HepG2 (cell line): Measurements from ENCODE around the gene APPBP2. TPM values are rescaled to one million over a fixed set of nuclear protein-coding genes. Genes with fewer than 3 reads are reported as not detected.

Experiments used
- ATAC-seq: fragments of 200-7000 bp; cut with Tn5 transposase; 3 replicates; pipeline ENCODE4 v1.9.1; 2020; ENCODE audit warnings: mild to moderate bottlenecking, moderate library complexity
- BruUV-seq: library from RNA; stranded (reverse); fragments of 400-500 nt; replicated peaks from 2 replicates; lab custom pipeline; 2021; lab: Mats Ljungman, UMichigan
- CTCF ChIA-PET: fragments of 300-600 bp; formaldehyde crosslinking; extraction: SDS; loops from one replicate; lab custom pipeline; 2021; ENCODE audit warnings: low total read pairs, inconsistent platforms, low intra/inter-chr PET ratio; lab: Yijun Ruan, JAX
- POLR2A ChIA-PET: fragments of 350-600 bp; sonication (Branson Sonifier 250); formaldehyde crosslinking; loops from one replicate; lab custom pipeline; 2020; ENCODE audit warnings: antibody characterized with exemption, inconsistent platforms; lab: Yijun Ruan, JAX
- DNase-seq: peaks from one replicate; pipeline ENCODE4 v3.0.0-alpha.2; 2015; ENCODE audit warnings: low spot score
- FAIRE-seq: peaks from 3 replicates; lab custom pipeline; 2011; peaks lifted over from hg19 to GRCh38; lab: Jason Lieb, UNC
- H2AFZ ChIP-seq: one replicate; pipeline ENCODE4 v1.6.1; 2011; ENCODE audit warnings: low read length, inconsistent platforms
- H3K27ac ChIP-seq: fragments of 300-600 bp; 3 replicates; pipeline ENCODE4 v1.8.0; 2011; ENCODE audit warnings: mixed run types, mild to moderate bottlenecking, mixed read lengths, low read length, inconsistent platforms; ENCODE audit not compliant: insufficient read depth; ENCODE audit errors: extremely low read length
- H3K27me3 ChIP-seq, 2 experiments: fragments of 200-600 bp in 1 of 2; 2 replicates in 1 of 2; 3 replicates in 1 of 2; pipeline versions ENCODE4 v1.6.0 to v1.8.0; 2011; ENCODE audit warnings: low read length in 2 of 2, mild to moderate bottlenecking in 2 of 2, moderate library complexity in 2 of 2, inconsistent platforms in 1 of 2; ENCODE audit not compliant: insufficient read depth in 2 of 2, control insufficient read depth in 1 of 2
- H3K36me3 ChIP-seq, 2 experiments: fragments of 200-600 bp in 1 of 2; replicated peaks in 1 of 2; 2 replicates in 1 of 2; 3 replicates in 1 of 2; pipeline versions ENCODE4 v1.5.1 to v1.8.0; 2011; ENCODE audit warnings: low read length in 2 of 2, inconsistent platforms in 1 of 2; ENCODE audit not compliant: insufficient read depth in 2 of 2, control insufficient read depth in 1 of 2
- H3K4me1 ChIP-seq: 2 replicates; pipeline ENCODE4 v1.5.1; 2012; ENCODE audit warnings: low read length, inconsistent platforms; ENCODE audit not compliant: insufficient read depth
- H3K4me2 ChIP-seq: 2 replicates; pipeline ENCODE4 v1.6.0; 2011; ENCODE audit warnings: low read depth, low read length, inconsistent platforms
- H3K4me3 ChIP-seq, 3 experiments: fragments of 200-600 bp in 1 of 3; sonication (generic), shearing (Covaris generic) in 1 of 3; replicated peaks in 1 of 3; 2 replicates each; pipeline ENCODE4 v1.5.1; 2011 to 2016; ENCODE audit warnings: low read length in 3 of 3, inconsistent platforms in 2 of 3, low read depth in 2 of 3, mild to moderate bottlenecking in 2 of 3, control low read depth in 1 of 3, mixed read lengths in 1 of 3; ENCODE audit not compliant: insufficient read depth in 1 of 3
- H3K79me2 ChIP-seq: one replicate; pipeline ENCODE4 v1.6.1; 2011; ENCODE audit warnings: low read length, inconsistent platforms; ENCODE audit not compliant: insufficient read depth
- H3K9ac ChIP-seq: 2 replicates; pipeline ENCODE4 v1.6.0; 2011; ENCODE audit warnings: mild to moderate bottlenecking, low read depth, low read length, inconsistent platforms; ENCODE audit not compliant: insufficient read depth
- H3K9me3 ChIP-seq: 2 replicates; pipeline ENCODE4 v1.5.1; 2012; ENCODE audit warnings: mild to moderate bottlenecking, low read length
- H4K20me1 ChIP-seq: 2 replicates; pipeline ENCODE4 v1.6.0; 2011; ENCODE audit warnings: inconsistent platforms, mild to moderate bottlenecking, low read length, moderate library complexity; ENCODE audit not compliant: insufficient read depth
- HNF1B ChIP-seq: sonication (generic); formaldehyde crosslinking; IDR thresholded peaks from 2 replicates; pipeline ENCODE4 v1.5.1; 2020; ENCODE audit warnings: mild to moderate bottlenecking, moderate library complexity, missing genetic modification reagents
- HNF4G ChIP-seq, 2 experiments: sonication (generic) in 1 of 2; formaldehyde crosslinking in 1 of 2; IDR thresholded peaks; 2 replicates each; pipeline versions ENCODE4 v1.4.0 to v1.6.1; 2011 to 2020; ENCODE audit warnings: borderline replicate concordance in 2 of 2, low read depth in 2 of 2, mild to moderate bottlenecking in 2 of 2, low read length in 1 of 2, missing genetic modification reagents in 1 of 2, moderate library complexity in 1 of 2
- RNF2 ChIP-seq: fragments of 450-650 bp; conservative IDR thresholded peaks from 2 replicates; pipeline ENCODE4 v1.6.1; 2016; ENCODE audit warnings: low read depth
- ZMYM3 ChIP-seq: sonication (generic); formaldehyde crosslinking; IDR thresholded peaks from 2 replicates; pipeline ENCODE4 v1.5.1; 2020; ENCODE audit warnings: mild to moderate bottlenecking, missing genetic modification reagents
- ZNF121 ChIP-seq: sonication (generic); formaldehyde crosslinking; IDR thresholded peaks from 2 replicates; pipeline ENCODE4 v1.5.0; 2020; ENCODE audit warnings: mild to moderate bottlenecking, missing genetic modification reagents
- ZNF274 ChIP-seq: sonication (generic); formaldehyde crosslinking; IDR thresholded peaks from 2 replicates; pipeline ENCODE4 v1.5.1; 2020; ENCODE audit warnings: mild to moderate bottlenecking, missing genetic modification reagents
- ZNF460 ChIP-seq: sonication (generic); formaldehyde crosslinking; IDR thresholded peaks from 2 replicates; pipeline ENCODE4 v1.5.1; 2020; ENCODE audit warnings: missing genetic modification reagents, mild to moderate bottlenecking, borderline replicate concordance
- WGBS: methylation state at CpG from one replicate; pipeline ENCODE4 v1.1.6; 2017; ENCODE audit warnings: low lambda C conversion rate; 5-methylcytosine and 5-hydroxymethylcytosine counted together
- in situ Hi-C: cut with HindIII; loops from 2 replicates; pipeline ENCODE4 v1.10.0; 2017; ENCODE audit warnings: low pct_unique_long_range_greater_than_20kb; ENCODE audit not compliant: extremely low pct_ligation_motif_present
- intact Hi-C: fragments of 100-400 bp; cut with micrococcal nuclease; formaldehyde crosslinking; loops from one replicate; pipeline ENCODE4 v1.10.0; 2022; ENCODE audit not compliant: unreplicated experiment
- polyA plus RNA-seq, 8 experiments: library from polyadenylated mRNA; depleted of rRNA in 3 of 8; stranded (reverse) in 7 of 8; unstranded in 1 of 8; fragments of >200 nt; fragmentation: Illumina TruSeq in 4 of 8; extraction: Trizol in 4 of 8; gene quantifications; 2 replicates each; pipeline versions ENCODE4 v1.2.1 to v1.2.3, GENCODE V29; 2011 to 2016; ENCODE audit warnings: low read depth in 4 of 8, missing spikeins in 1 of 8, mixed read lengths in 1 of 8; ENCODE audit not compliant: insufficient read depth in 1 of 8
- total RNA-seq, 5 experiments: library from RNA; depleted of rRNA; stranded (reverse); fragments of >200 nt; fragmentation: Illumina TruSeq; extraction: Trizol; gene quantifications; 2 replicates each; pipeline ENCODE4 v1.2.3, GENCODE V29; 2016; ENCODE audit warnings: low read depth in 1 of 5

The APPBP2 gene
- total and polyA plus RNA-seq, 2 of the 13 experiments (the other 11 are each of a cell fraction or from before 2014, with no cell fraction given), result 17.5 to 45.8 TPM

DNA sequence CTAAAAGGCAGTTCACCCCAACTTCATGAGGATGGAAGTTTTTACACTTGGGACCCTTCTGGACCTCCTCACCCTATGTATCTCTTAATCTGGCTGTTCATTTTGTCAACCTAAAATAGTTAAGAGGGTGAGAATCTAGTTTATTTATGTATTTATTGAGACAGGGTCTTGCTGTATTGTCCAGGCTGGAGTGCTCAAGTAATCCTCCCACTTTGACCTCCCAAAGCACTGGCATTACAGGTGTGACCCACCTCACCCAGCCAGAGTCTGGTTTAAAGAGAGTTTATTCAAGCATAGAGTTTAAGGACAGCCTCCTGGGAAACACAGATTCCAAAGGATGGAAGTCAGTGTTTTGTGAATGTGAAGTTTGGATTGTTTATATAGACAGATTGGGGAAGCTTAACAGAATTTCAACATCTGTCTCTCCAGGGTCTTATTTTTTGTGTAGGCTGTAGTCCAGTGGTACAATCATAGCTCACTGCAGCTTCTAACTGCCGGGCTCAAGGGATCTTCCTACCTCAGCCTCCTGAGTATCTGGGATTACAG is 8.0 kb upstream of the APPBP2 start:
- 0% methylated on average over 1 of the region's 1 CpG for WGBS
- in situ Hi-C loops, result no loop called here
- ChIA-PET CTCF (no interaction called here), POLR2A (interaction anchor here (3.5 kb wide), 1 partner anchor 7 kb away, joined by 22 read pairs; the partner anchor contains the start of gene APPBP2)
- peak; percentile 44 for ATAC-seq
- TF ChIP-seq ZMYM3 (CRISPR knock-in tag) (peak; percentile 35; the same call in 1 of the 2 replicates), HNF1B (CRISPR knock-in tag) (no peak), ZNF274 (no peak), ZNF121 (CRISPR knock-in tag) (peak; percentile 95), RNF2 (no peak), ZNF460 (CRISPR knock-in tag) (peak; percentile 61; the same call in 1 of the 2 replicates), HNF4G (IDR thresholded peaks at IDR 0.05; ENCODE audit: borderline replicate concordance, low read depth, low read length) (0 out of 2 replicates have a peak, but pooled peaks have one; percentile 4), HNF4G (CRISPR knock-in tag; IDR thresholded peaks at IDR 0.05; ENCODE audit: borderline replicate concordance, low read depth) (no peak)
- peak overlapping the region; percentile 41 for H3K4me2 ChIP-seq
- no peak for FAIRE-seq
- no peak overlapping the region; a peak in 1 of 6 replicates for H3K4me3 ChIP-seq
- no peaks in the 10 kb centered on the region for H3K36me3 ChIP-seq
- H3K27ac ChIP-seq, result no peak overlapping the region
- H3K4me1 ChIP-seq, result peaks cover 44% of the 10 kb centered on the region
- no peak overlapping the region for H2AFZ ChIP-seq
- no peak for DNase-seq
- no peaks in the 10 kb centered on the region for H3K79me2 ChIP-seq
- no peaks in the 10 kb centered on the region for H4K20me1 ChIP-seq
- intact Hi-C loops, result no loop called here
- no peaks in the 10 kb centered on the region for H3K27me3 ChIP-seq
- no TSS peak for BruUV-seq
- H3K9me3 ChIP-seq, result no peaks in the 10 kb centered on the region
- H3K9ac ChIP-seq, result no peak overlapping the region
